MM.1S (cell line): ENCODE data around the gene CDH12.

Source experiments
- DNase-seq: peaks from one replicate; pipeline ENCODE4 v3.0.0-alpha.2; 2015
- H2AFZ ChIP-seq: fragments of 300-600 bp; sonication (generic); 2 replicates; pipeline ENCODE4 v1.6.0; 2016; ENCODE audit warnings: antibody characterized with exemption, low read length
- H3F3A ChIP-seq: fragments of 300-600 bp; sonication (generic); 2 replicates; pipeline ENCODE4 v1.6.1; 2016; ENCODE audit warnings: mild to moderate bottlenecking, antibody characterized with exemption, low read length, moderate library complexity, mixed read lengths; ENCODE audit not compliant: insufficient read depth
- H3K27ac ChIP-seq: fragments of 300-600 bp; sonication (generic); 2 replicates; pipeline ENCODE4 v1.5.1; 2016; ENCODE audit warnings: mild to moderate bottlenecking, low read length
- H3K27me3 ChIP-seq: fragments of 300-600 bp; sonication (generic); replicated peaks from 2 replicates; pipeline ENCODE4 v1.6.0; 2016; ENCODE audit warnings: low read length; ENCODE audit not compliant: insufficient read depth
- H3K36me3 ChIP-seq: fragments of 300-600 bp; sonication (generic); replicated peaks from 2 replicates; pipeline ENCODE4 v1.6.1; 2016; ENCODE audit warnings: mild to moderate bottlenecking, low read length, mixed read lengths; ENCODE audit not compliant: insufficient read depth
- H3K4me1 ChIP-seq: fragments of 300-600 bp; sonication (generic); 2 replicates; pipeline ENCODE4 v1.6.1; 2016; ENCODE audit warnings: low read length, mixed read lengths
- H3K4me2 ChIP-seq: fragments of 300-600 bp; sonication (generic); 2 replicates; pipeline ENCODE4 v1.6.0; 2016; ENCODE audit warnings: low read depth, low read length
- H3K4me3 ChIP-seq: fragments of 300-600 bp; sonication (generic); 2 replicates; pipeline ENCODE4 v1.5.1; 2016; ENCODE audit warnings: low read length, mixed read lengths
- H3K79me2 ChIP-seq: fragments of 300-600 bp; sonication (generic); 2 replicates; pipeline ENCODE4 v1.6.1; 2016; ENCODE audit warnings: mixed run types, low read length, mixed read lengths
- H3K9ac ChIP-seq: fragments of 300-600 bp; sonication (generic); 2 replicates; pipeline ENCODE4 v1.6.1; 2016; ENCODE audit warnings: low read length, mixed read lengths
- H3K9me2 ChIP-seq: fragments of 300-600 bp; sonication (generic); replicated peaks from 2 replicates; pipeline ENCODE4 v1.6.1; 2016; ENCODE audit warnings: mild to moderate bottlenecking, low read length, mixed read lengths; ENCODE audit not compliant: insufficient read depth
- H3K9me3 ChIP-seq: fragments of 300-600 bp; sonication (generic); replicated peaks from 2 replicates; pipeline ENCODE4 v1.6.1; 2016; ENCODE audit warnings: mild to moderate bottlenecking, low read length, mixed read lengths; ENCODE audit not compliant: insufficient read depth
- H4K20me1 ChIP-seq: fragments of 300-600 bp; sonication (generic); 2 replicates; pipeline ENCODE4 v1.6.1; 2016; ENCODE audit warnings: mild to moderate bottlenecking, low read length, moderate library complexity, mixed read lengths; ENCODE audit not compliant: insufficient read depth
- EZH2 ChIP-seq: fragments of 300-600 bp; sonication (generic); optimal IDR thresholded peaks from 2 replicates; pipeline ENCODE3; 2017; ENCODE audit warnings: low read depth, mild to moderate bottlenecking, antibody characterized with exemption, low read length, mixed read lengths
- EZH2phosphoT487 ChIP-seq: fragments of 300-600 bp; sonication (generic); IDR thresholded peaks from 2 replicates; pipeline ENCODE4 v1.6.1; 2018; ENCODE audit warnings: antibody characterized with exemption, low read length
- TF ChIP-seq, protein P1 (sequence below): fragments of 300-600 bp; sonication (generic); IDR thresholded peaks from 2 replicates; pipeline ENCODE4 v1.5.1; 2016; ENCODE audit warnings: antibody characterized with exemption, low read length, mixed read lengths

Gene CDH12

DNA sequence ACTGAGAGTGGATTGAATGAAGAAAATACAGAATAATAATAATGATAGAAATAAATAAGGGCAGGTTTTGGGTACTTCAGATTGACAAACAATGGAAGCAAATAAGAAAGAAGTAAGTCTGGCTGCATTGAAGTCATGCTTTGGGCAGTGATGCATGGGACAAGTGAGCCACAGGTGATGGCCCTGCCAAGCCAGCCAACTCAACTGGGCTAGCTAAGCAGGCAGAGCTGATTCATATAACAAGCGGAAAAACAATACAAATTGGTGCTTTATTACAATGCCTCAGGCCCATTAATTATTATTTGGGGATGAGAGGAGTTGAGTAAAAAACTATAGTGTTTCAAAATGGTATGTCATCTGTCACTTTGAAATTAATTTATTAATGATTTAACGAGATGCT lies 502.0 kb downstream of the CDH12 start:
- Histone ChIP-seq H2AFZ (no peak overlapping the region), H3K27me3 (no peaks in the 10 kb centered on the region), H3K9ac (no peak overlapping the region), H3K4me1 (no peaks in the 10 kb centered on the region), H3K4me2 (no peak overlapping the region), H3K9me3 (no peaks in the 10 kb centered on the region), H3K27ac (no peak overlapping the region), H3K79me2 (no peaks in the 10 kb centered on the region), H3F3A (no peaks in the 10 kb centered on the region), H3K36me3 (no peaks in the 10 kb centered on the region), H3K9me2 (no peaks in the 10 kb centered on the region), H3K4me3 (no peak overlapping the region), H4K20me1 (no peaks in the 10 kb centered on the region)
- DNase-seq = no peak
- TF ChIP-seq, protein P1, sequence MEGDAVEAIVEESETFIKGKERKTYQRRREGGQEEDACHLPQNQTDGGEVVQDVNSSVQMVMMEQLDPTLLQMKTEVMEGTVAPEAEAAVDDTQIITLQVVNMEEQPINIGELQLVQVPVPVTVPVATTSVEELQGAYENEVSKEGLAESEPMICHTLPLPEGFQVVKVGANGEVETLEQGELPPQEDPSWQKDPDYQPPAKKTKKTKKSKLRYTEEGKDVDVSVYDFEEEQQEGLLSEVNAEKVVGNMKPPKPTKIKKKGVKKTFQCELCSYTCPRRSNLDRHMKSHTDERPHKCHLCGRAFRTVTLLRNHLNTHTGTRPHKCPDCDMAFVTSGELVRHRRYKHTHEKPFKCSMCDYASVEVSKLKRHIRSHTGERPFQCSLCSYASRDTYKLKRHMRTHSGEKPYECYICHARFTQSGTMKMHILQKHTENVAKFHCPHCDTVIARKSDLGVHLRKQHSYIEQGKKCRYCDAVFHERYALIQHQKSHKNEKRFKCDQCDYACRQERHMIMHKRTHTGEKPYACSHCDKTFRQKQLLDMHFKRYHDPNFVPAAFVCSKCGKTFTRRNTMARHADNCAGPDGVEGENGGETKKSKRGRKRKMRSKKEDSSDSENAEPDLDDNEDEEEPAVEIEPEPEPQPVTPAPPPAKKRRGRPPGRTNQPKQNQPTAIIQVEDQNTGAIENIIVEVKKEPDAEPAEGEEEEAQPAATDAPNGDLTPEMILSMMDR = no peak
- TF ChIP-seq EZH2 = no peak
- TF ChIP-seq EZH2phosphoT487 = no peak

DNA sequence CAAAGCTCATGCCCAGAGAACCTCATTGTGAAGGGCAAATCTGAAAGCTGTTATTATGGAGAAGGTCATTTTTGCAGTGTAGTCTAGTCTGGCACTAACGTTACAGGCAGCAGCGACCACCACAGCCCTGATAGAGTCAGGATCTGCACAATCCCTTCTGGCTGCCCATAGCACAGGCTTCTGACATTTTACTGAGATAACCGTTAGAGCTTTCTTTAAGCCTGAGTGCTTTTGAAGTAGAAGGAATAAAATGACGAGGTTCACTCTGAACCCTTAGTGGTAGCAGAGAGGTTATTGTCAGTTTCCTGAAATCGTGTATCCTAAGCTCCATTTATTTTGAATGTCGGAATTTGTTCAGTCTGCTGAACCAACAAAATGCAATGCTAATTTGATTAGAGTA lies 505.1 kb downstream of the CDH12 start:
- Histone ChIP-seq H3K9me2 (no peaks in the 10 kb centered on the region), H3K36me3 (no peaks in the 10 kb centered on the region), H3K79me2 (no peaks in the 10 kb centered on the region), H4K20me1 (no peaks in the 10 kb centered on the region), H3K4me1 (no peaks in the 10 kb centered on the region), H3K27me3 (no peaks in the 10 kb centered on the region), H3K9me3 (no peaks in the 10 kb centered on the region), H3K4me3 (no peak overlapping the region), H3F3A (no peaks in the 10 kb centered on the region), H3K4me2 (no peak overlapping the region), H3K27ac (no peak overlapping the region), H3K9ac (no peak overlapping the region), H2AFZ (no peak overlapping the region)
- TF ChIP-seq, protein P1 = no peak
- TF ChIP-seq EZH2 = no peak
- TF ChIP-seq EZH2phosphoT487 = no peak
- DNase-seq = no peak

DNA sequence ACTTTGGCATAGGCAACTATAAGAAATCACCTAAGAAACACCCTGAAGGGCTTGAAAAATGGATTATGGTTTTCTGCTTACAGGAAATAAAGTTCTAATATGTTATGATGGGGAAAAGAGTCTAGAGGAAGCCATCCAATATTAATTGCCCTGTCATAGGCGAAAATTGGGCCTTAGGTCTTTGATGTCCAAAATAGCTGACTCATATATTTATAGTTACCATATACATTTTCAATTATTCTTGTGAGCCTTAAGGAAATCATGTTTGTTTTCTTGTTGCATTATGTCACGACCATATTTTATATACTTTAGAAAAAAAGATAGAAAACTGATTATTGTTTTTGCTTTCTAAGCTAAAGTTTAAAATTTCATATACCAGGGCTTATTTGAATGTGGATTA lies 509.1 kb downstream of the CDH12 start:
- Histone ChIP-seq H3K79me2 (no peaks in the 10 kb centered on the region), H3K9me2 (no peaks in the 10 kb centered on the region)

More for the DNA sequence above, 509.1 kb downstream of the CDH12 start:
- no peak overlapping the region for H3K9ac ChIP-seq
- no peak overlapping the region for H3K4me3 ChIP-seq
- H3F3A ChIP-seq = no peaks in the 10 kb centered on the region
- no peaks in the 10 kb centered on the region for H4K20me1 ChIP-seq
- H2AFZ ChIP-seq = no peak overlapping the region
- no peaks in the 10 kb centered on the region for H3K9me3 ChIP-seq
- DNase-seq = no peak
- TF ChIP-seq, protein P1 = no peak
- TF ChIP-seq EZH2 (no peak), EZH2phosphoT487 (no peak)
- H3K27ac ChIP-seq = no peak overlapping the region
- no peaks in the 10 kb centered on the region for H3K36me3 ChIP-seq
- H3K4me2 ChIP-seq = no peak overlapping the region
- no peaks in the 10 kb centered on the region for H3K27me3 ChIP-seq
- no peaks in the 10 kb centered on the region for H3K4me1 ChIP-seq
